Measurements from ENCODE around the gene SAPCD2. TPM values are rescaled to one million over a fixed set of nuclear protein-coding genes. Genes with fewer than 3 reads are reported as not detected.

Gene SAPCD2
- total RNA-seq, 1 experiment from 2014 or later: 29.8 TPM

GRCh38 chr9:137080260-137081122 lies 10.1 kb upstream of the SAPCD2 start:
- H3K9ac ChIP-seq (ENCODE audit: extremely low read depth, insufficient read length, low read length): no peak overlapping the region
- H3K56ac ChIP-seq (ENCODE audit: insufficient read length, low read depth, low read length): no peak overlapping the region
- peaks cover 7% of the 10 kb centered on the region; the same call in 1 of the 2 replicates for H3K27me3 ChIP-seq (ENCODE audit: insufficient read depth, low read length)
- H3K18ac ChIP-seq (ENCODE audit: insufficient read length, low read depth, low read length): no peak overlapping the region
- no peak overlapping the region for H2BK20ac ChIP-seq (ENCODE audit: low read depth, low read length, poor library complexity, severe bottlenecking)
- peaks cover 3% of the 10 kb centered on the region for H4K20me1 ChIP-seq (ENCODE audit: control insufficient read depth, insufficient read depth, insufficient read length)
- no peak overlapping the region for H4K8ac ChIP-seq (replicated peaks; ENCODE audit: insufficient read length, low read depth, low read length)
- H3K4me1 Mint-ChIP-seq: peaks cover 8 to 20% of the 10 kb centered on the region in 2 experiments
- H2AFZ ChIP-seq (ENCODE audit: low read length): no peak overlapping the region
- no peak overlapping the region for H3K4ac ChIP-seq (ENCODE audit: low read depth, low read length)
- no peak overlapping the region for H3K27ac ChIP-seq (ENCODE audit: insufficient read length, low read depth, low read length)
- H3K9me3 Mint-ChIP-seq: no peaks in the 10 kb centered on the region
- no peak for DNase-seq
- H3K9me3 ChIP-seq (ENCODE audit: control insufficient read depth, low read depth, low read length): no peaks in the 10 kb centered on the region
- WGBS (ENCODE audit: extremely low coverage, insufficient read length, low lambda C conversion rate): no CpG with 5 or more reads among the region's 24 CpGs
- no peak overlapping the region for H2BK120ac ChIP-seq (ENCODE audit: low read depth, low read length, poor library complexity, severe bottlenecking)
- H3K79me1 ChIP-seq (ENCODE audit: insufficient read depth, low read depth, low read length, poor library complexity, severe bottlenecking): no peaks in the 10 kb centered on the region
- TF ChIP-seq CTCF (conservative IDR thresholded peaks at IDR 0.05): no peak
- H2AK5ac ChIP-seq (ENCODE audit: insufficient read length, low read length): no peak overlapping the region
- H3K14ac ChIP-seq (ENCODE audit: insufficient read depth, low read length): no peak overlapping the region
- H2BK5ac ChIP-seq (ENCODE audit: insufficient read length, low read length): no peak overlapping the region
- H2BK12ac ChIP-seq (ENCODE audit: insufficient read length, low read depth, low read length): no peak overlapping the region
- no peak overlapping the region for H3T11ph ChIP-seq (ENCODE audit: low read length)
- peaks cover 44% of the 10 kb centered on the region for H3K27me3 Mint-ChIP-seq (ENCODE audit: low read depth)
- no peak overlapping the region for H3K4me2 ChIP-seq (ENCODE audit: insufficient read depth, insufficient read length, low read length)
- H4K91ac ChIP-seq (ENCODE audit: insufficient read length, low read depth, low read length): no peak overlapping the region
- no peak overlapping the region for H3K27ac Mint-ChIP-seq
- 0 out of 5 replicates have a peak overlapping the region, but pooled peaks of 1 of the 2 experiments have one; percentile 38 for H3K4me3 Mint-ChIP-seq
- no peak overlapping the region for H2BK15ac ChIP-seq (ENCODE audit: low read depth, low read length)
- H3K79me2 ChIP-seq (ENCODE audit: insufficient read depth, low read length): no peaks in the 10 kb centered on the region
- peaks cover 17% of the 10 kb centered on the region for H3K23me2 ChIP-seq (ENCODE audit: insufficient read length, low read depth, low read length, poor library complexity, severe bottlenecking)
- H4K5ac ChIP-seq (ENCODE audit: insufficient read length, low read depth, low read length): no peak overlapping the region
- H3K36me3 Mint-ChIP-seq (ENCODE audit: insufficient read depth in 1 of 3, low read depth in 3 of 3): no peaks in the 10 kb centered on the region; a peak in 1 of 7 replicates
- H3K4me1 ChIP-seq (ENCODE audit: insufficient read depth, low read length): no peaks in the 10 kb centered on the region; the same call in 1 of the 2 replicates
- H3K23ac ChIP-seq (ENCODE audit: insufficient read length, low read depth, low read length): no peak overlapping the region

Data from H9 (cell line).